Measurements from ENCODE around the gene PRKN. TPM values are rescaled to one million over a fixed set of nuclear protein-coding genes. Genes with fewer than 3 reads are reported as not detected.
"Not testable (repeated sequence)": the region's sequence is repeated elsewhere in the genome, so short reads cannot be mapped to it uniquely, and the experiment has no call there.

Gene PRKN
- total RNA-seq, 1 experiment from 2014 or later: not detected

DNA sequence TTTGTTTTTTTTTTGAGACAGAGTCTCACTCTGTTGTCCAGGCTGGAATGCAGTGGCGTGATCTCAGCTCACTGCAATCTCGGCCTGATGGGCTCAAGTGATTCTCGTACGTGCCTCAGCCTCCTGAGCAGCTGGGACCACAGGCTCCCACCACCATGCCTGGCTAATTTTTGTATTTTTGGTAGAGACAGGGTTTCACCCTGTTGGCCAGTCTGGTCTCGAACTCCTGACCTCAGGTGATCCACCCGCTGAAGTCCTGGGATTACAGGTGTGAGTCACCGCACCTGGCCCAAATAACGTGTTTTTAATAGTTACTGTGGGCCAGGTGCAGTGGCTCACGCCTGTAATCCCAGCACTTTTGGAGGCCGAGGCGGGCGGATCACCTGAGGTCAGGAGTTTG, 876.1 kb downstream of the PRKN start:
- DNase-seq (ENCODE audit: low read depth): not testable (repeated sequence)

DNA sequence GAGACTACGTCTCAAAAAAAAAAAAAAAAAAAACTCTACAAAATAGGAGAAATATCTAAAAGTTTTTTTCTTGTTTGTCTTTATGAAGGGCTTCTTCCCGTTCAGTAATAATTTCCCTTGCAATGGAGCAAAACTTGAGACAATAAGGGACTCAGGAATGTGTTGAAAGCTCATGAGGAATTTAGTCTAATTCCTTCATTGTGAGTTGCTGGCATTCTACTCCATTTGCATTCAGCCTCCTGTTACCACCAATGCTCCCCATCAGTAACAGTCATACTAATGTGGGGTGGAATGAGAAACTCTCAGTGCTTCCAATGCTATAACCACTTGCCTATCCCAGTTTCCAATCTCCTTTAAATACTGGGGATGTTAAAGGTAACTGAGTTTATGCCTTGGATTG, 877.0 kb downstream of the PRKN start:
- DNase-seq (ENCODE audit: low read depth): no peak

DNA sequence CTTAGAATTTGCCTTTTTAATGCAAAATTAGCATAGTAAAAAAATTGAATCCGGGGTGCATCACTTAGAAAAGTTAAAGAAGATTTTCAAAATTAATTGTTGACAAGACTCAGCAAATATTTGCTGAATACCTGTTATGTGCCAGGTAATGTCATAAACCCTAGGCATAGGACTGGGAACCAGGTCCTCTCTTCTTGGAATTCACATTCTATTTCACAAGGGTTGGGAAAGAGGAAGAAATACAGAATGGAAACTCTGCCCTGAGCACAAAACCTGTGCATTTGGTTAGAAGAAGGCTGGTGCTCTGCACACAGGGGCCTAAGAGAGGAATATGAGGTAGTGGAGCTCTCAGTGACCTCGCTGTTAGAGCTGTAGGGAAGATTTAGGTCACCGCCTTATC, 879.9 kb downstream of the PRKN start:
- no peak for DNase-seq (ENCODE audit: low read depth)

DNA sequence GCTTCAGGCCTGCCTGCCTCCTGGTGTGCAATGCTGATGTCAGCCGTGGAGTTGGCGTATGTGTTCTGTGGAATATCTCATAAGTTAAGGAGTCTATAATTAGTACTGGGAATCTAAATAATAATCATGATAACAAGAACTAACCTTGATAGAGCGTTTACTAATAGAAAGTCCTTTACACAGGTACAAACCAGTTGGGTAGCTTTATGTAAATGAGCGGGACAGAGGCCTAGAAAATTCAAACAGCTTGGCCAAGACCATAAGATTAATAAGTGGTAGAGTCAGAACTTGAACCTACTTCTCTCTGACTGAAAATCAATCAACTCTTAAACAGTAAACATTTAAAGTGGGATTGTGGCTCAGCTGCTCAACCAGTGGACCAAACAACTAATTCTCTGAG, 882.8 kb downstream of the PRKN start:
- no peak for DNase-seq (ENCODE audit: low read depth)

DNA sequence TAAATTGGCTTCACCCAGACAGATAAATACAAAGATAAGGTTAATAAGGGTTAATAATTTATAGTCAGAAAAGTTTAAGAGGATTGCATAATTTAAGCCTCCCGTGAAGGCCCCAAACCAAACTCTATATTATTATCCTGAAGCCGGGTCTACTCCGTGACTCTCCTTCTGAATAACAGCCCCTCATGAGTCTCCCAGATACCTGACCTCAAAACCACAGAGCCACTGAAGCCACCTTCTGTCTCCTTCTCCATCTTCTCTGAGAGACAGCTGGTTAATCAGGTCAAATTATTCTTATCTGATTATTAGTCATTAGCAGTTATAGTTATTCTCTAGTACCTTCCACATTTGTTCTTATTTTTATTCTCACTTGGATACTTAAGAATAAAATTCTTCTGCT, 884.5 kb downstream of the PRKN start:
- no peak for DNase-seq (ENCODE audit: low read depth)

DNA sequence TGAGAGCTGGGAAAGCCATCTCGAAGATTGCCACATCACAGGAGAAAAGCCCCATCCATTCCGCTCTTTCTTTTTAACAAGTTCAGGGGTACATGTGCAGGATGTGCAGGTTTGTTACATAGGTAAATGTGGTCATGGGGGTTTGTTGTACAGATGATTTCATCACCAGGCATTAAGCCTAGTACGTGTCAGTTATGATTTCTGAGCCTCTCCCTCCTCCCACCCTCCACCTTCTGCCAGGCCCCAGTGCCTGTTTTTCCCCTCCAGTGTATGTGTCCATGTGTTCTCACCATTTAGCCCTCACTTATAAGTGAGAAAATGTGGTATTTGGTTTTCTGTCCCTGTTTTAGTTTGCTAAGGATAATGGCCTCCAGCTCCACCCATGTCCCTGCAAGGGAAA, 887.2 kb downstream of the PRKN start:
- DNase-seq (ENCODE audit: low read depth): no peak

DNA sequence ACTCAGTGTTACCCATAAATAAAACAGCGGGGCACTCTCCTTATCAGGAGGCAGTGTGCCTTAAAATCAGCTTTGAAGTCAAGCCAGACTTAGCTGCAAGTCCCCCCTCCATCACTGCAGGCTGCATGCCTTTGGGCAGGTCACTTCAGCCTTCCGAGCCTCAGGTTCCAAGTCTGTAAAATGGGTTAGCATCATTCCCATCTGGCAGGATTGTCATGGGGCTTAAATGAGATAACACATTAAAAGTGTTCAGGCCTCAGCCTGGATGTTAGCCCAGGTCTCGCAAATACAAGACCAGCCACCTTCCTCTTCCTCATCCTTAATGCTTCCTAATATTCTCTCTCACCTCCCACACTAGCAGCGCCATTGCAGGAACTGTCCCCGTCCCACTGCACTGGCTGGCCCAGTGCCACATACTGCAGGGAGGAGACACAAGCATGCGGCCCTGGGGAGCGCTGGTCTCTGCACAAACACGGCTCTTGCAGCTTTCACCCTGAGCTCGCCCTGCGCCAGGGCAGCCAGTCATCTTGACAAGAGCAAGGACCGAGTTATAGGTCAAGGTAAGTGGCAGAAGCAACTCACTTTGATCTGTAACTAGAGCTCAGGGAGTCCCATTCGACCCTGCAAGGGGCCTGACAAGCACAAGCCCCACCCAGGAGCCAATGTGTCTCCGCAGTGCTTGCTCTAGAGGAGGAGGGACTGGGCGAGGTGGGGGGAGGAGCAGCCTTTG, 889.1 kb downstream of the PRKN start:
- no peak for DNase-seq (ENCODE audit: low read depth)

DNA sequence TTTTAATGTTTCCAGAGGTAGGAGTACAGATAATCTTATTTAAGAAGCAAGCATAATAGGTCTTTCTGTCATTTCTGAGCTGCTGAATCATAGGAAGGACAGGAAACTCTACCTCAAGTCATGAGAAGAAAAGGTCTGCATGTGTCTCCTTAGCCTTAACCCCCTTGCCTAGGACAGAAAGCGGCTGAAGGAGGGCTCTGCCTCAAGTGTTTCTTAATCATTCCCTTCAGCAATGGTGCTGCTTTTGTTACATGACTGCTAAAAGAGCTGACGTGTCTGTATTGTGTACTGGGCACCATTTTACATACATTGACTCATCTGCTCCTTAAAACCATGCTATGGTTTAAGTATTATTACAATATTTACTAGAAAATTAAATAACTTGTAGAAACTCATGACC, 889.7 kb downstream of the PRKN start:
- DNase-seq (ENCODE audit: low read depth): peak; percentile 15

DNA sequence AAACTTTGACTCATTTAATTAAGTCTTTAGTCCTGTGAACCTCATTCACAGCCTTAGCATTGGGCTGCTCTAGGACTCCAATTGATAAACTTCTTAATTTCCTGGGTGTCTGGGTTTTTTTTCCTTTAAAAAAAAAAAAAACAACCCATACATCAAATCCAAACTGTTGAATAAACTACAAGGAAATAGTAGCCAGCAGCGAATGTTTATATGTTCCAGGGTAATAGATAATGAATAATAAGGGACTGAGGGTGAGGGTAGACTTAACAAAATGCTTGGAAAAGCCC, 890.2 kb downstream of the PRKN start:
- no peak for DNase-seq (ENCODE audit: low read depth)

DNA sequence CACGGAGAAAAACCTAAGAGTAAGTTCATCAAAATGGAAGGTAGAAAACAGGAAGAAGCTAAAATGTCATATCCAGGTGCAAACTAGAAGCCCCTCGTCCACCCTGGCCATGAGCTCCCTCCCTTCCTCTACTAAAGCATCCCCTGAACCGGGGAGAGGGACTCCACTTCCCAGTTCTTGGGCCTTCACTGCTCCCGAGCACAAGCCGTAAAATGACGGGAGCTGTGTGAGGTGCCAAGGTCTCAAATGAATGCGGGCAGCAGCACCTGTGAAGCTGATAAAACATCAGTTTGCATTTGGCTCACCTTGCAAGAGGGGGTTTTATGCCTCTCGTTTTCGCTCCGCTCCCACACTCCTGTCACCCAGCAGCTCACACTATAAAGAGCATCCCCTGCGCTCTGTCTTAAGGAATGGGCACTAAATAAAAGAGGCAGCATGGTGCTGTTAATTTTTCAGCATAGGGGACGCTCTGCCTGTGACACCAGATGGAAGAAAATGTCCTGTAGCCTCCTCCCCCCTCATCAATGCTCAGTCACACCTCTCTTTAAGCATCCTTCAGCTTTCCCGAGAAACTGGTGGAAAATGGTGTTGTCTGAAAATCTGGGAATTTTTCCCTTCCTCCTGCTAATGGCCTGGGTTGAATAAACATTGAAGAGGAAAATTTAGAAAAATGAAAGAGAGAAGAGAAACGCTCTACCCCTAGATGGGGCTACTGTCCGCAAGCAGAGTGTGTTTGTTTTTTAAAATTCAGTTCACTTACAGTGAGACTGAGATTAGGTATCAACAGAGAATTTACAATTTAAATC, 890.7 kb downstream of the PRKN start:
- DNase-seq (ENCODE audit: low read depth): no peak

DNA sequence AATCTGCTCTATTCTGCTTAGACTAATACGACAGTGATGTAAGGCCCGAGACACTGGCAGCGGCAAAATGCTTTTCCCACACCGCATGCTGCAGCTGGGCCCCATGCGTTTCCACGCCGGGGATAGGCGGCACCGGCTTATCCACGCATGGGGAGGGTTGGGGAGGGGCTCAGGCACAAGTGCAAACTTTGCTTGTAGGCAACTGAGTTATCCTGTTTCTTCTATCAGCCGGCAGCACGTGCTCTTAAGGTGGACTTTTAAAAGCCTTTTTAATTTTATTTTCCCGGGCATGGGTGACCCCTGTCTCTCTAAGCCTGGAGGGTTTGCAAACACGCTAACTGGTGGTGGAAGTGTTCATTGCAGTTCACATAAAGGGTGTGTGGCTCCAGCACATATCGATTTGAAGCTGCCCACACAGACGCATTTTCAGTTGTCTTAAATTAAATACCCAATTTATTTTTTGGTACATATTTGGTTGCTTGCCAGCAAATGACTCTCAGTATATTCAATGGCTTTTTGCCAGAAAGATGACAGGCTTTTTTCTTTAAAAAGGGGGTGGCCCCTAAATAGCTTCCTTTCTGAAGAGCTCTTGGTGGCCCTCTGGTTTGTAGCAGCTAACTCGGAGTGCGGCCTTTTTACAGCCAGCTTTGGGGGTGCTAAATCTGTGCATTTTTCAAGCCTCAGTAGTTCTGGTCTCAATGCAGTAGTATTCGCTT, 891.9 kb downstream of the PRKN start:
- no peak for DNase-seq (ENCODE audit: low read depth)

DNA sequence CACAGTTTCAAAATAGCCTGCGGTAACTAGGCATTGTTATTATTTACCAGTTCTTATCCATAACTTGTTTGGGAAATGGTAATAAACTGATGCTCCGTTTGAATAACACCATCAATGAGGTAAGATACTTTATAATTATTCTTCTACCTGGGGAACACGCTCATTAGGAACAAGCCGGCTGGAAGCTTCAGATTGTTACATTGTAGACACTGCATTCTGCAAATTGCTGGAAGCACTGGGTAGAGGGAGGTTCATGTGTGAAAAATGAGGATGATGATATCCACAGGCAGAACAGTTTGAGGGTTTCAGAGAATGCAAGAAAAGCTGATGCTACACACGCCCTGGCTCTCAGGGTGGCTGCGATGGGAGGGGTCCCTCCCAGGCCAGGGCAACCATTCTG, 893.1 kb downstream of the PRKN start:
- DNase-seq (ENCODE audit: low read depth): no peak

DNA sequence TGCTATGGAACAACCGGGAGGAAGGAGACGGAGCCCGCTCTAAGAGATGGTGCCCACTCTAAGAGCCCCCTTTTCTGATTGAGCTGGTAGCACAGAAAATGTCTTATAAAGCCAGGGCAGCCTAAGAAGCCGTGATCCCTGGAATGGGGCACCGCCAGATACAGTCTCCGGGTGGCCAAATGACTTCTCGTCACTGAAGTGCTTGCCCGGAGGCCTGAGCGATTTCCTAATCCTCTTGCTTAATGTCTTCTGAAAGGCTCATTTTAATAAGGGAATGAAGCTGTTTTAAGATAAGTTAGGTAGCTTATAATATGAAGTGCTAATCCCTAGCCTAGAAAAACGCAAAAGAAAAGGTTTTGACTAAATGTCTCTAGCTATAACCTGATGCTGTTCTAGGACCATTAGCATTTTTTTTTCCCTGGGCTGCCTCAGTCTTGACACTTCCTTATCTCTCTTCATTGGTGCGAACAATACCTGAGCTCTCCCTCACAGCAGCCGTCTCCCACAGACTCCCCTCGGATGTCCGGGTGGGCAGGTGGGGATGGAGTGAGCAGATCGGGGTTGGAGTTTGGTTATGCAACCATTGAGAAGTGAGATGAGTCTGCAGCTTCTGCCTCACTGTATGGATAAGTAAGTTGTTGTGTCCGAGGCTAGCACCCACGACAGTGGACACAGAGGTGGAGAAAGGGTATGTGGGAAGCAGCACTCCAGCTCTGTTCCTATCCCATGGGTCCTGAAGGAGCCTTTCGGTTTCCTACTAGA, 894.3 kb downstream of the PRKN start:
- no peak for DNase-seq (ENCODE audit: low read depth)

DNA sequence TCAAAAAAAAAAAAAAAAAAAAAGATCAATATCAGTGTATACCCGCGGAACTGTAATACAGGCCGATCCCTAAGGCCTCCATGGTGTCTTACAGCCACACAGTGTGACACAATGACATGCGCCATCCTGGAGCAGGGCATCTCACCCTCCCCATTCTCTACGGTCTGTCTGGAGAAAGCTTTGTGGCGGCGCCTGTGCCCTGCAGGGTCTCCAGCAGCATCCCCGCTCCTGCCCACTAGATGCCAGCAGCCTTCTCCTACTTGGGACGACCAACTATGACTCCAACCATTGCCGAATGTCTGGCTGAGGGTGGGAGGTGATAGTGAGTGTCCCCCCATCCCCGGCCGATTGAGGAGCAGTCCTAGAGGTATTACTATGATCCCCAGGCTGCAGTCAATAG, 894.9 kb downstream of the PRKN start:
- no peak for DNase-seq (ENCODE audit: low read depth)

DNA sequence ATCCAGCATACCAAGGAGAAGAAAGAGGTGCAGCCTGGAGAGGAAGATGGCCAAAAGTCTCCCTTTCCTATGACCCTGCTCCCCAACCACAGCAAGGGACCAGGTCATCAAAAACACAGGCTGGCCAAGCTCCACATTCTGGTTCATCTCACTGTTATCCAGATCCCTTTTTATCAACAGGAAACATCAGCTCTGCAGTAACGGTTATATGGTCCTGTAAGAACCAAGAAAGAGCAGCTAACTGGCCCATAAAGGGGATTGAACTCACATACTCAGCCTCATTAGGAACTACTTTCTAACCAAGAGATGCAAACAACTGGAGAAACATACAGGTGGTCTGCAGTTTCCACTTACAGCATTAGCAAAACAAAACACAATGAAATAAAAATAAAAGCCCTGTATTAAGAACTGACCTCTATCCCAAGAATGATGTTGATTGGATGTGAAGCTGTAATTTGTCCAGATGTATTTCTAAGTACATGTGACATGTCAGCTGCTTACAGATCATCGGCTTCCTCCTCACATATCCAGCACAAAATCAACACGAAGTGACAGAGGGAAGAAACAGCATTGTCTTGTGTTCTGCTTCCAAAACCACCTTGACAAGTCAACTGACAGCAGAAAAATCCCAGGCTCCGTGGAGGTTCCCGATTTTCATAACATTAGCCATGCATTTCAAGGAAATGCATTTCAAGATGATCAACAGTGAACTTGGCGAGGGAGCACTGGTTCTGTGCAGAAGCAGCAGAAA, 896.5 kb downstream of the PRKN start:
- no peak for DNase-seq (ENCODE audit: low read depth)

DNA sequence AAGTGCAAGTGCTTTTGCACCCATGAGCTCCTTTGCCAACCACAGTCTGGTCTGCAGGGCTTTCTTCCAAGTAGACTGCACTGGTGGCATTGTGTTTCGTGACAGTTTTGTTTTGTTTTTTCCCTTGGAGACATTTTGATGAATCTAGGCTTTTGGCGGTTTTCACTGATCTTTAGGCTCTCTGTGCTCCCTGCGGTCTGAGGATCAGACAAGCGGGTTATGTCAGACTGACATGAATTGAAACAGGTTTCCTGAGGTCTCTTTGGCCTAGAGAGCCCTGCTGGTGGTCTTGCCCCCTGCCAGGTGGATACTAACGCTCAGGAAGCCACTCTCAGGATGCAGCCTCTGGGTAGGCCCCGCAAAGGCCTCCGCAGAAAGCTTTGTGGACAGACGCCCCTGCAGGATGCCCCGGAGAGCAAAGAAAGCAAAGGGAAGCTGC, 898.3 kb downstream of the PRKN start:
- DNase-seq (ENCODE audit: low read depth): peak; percentile 67

DNA sequence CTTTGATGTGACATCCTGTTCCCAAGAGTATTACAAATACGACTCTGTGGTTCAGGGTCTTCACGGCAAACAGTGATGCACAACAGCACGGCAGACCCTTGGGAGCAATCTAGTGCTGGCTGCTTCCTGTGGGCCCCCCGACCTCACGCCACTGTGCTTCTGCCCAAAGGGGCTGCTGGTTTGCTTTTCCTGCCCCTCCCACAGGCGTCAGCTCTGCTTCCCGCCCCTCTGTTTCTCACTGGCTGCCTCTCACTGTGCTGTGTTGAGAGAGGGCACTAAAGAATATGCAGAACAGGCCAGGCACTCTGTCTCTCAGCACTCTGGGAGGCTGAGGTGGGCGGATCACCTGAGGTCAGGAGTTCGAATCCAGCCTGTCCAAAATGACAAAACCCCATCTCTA, 899.2 kb downstream of the PRKN start:
- DNase-seq (ENCODE audit: low read depth): no peak

DNA sequence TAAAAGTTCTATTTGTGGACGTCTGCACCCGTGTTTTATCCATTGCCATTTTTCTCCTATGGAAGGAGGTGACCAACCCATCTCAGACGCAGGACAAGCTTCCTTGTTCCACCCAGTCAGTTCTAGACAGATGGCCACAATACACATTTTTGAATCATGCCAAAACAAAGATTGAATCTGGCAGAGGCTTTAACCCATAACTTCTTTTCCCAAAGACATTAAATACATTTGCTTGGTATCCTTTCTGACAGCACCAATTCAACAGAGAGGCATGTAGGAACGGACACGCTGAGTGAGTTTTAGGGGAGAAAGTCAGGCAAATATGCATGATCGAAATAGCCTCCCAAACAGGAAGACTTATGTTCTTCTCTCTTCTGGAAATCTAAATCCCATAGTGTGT, 901.1 kb downstream of the PRKN start:
- DNase-seq (ENCODE audit: low read depth): no peak

DNA sequence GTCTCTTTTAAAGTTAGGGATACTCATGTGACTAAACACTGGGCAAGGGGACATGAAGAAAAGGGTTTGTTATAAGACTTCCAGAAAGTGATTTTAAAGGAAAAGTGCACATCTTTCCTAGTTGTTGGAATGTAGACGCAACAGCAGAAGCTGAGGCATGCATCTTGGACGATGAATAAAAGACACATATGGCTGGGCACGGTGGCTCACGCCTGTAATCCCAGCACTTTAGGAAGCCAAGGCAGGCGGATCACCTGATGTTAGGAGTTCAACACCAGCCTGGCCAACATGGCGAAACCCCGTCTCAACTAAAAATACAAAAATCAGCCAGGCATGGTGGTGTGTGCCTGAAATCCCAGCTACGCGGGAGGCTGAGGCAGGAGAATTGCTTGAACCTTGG, 905.4 kb downstream of the PRKN start:
- DNase-seq (ENCODE audit: low read depth): not testable (repeated sequence)

DNA sequence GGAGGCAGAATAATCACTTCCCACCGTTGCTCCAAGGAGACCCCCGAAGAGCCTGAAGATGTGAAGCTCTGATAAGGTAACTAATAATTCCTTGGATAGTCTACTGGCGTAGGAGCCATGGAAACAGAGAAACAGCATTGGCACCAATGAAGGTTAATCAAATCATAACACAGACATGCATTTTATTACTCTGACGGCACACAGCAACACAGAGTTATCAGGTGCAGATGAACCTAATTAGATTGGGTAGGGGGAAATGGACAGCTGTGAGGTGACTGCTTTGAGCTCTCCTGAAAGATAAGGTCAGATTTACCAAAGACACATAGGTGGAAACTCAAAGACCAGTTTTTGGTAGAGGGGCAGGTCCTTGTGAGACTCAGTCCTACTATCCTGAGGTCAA, 909.7 kb downstream of the PRKN start:
- no peak for DNase-seq (ENCODE audit: low read depth)

DNA sequence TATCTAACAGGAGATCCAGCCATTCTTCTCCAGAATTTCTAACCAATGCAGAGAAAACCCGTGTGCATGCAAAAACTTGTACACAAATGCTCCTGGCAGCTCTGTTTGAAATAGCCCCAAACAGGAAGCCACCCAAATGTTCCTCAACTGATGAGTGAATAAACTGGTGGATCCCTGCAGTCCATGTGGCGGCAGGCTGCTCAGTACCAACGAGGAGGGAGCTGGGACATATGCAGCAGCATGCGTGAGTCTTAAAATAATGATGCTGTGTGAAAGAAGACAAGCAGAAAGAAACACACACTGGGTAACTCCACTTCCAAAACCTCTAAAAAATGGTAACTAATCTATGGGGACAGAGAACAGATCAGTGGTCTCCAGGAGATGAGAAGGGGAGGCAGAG, 911.6 kb downstream of the PRKN start:
- DNase-seq (ENCODE audit: low read depth): no peak

DNA sequence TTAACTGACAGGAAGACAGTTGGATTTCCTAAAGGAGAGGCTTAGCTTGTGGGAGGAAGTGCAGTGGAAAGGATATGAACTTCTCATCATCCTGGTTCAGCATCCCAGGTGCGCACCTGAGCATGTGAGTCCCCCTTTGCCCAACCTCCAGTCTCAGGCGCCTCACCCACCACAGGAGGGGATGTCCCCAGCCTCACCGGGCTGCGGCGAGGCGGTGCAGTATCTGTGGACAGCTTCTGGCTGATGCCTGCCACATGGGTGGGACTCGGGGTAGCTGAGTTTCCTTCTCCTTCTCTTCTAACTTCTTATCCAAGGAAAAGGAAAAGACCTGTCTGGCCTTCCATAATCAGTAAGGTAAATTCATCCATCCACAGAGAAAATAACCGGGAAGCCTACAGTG, 914.4 kb downstream of the PRKN start:
- no peak for DNase-seq (ENCODE audit: low read depth)

Data from Daoy (cell line).